ENCODE results near the gene SNAI3. TPM values are rescaled to one million over a fixed set of nuclear protein-coding genes. Genes with fewer than 3 reads are reported as not detected.

The SNAI3 gene
- total RNA-seq, 1 experiment from 2014 or later: 2.2 TPM

- Histone ChIP-seq H3K27me3 (ENCODE audit: insufficient read depth, low read length) (no peaks in the 10 kb centered on the region), H3K9ac (ENCODE audit: low read length) (no peak overlapping the region), H3K4me2 (ENCODE audit: low read length) (no peak overlapping the region), H3K9me3 (ENCODE audit: control insufficient read depth in 1 of 2, insufficient read depth in 1 of 2, low read depth in 1 of 2, low read length in 2 of 2) (no peaks in the 10 kb centered on the region), H3K79me2 (ENCODE audit: insufficient read depth, low read length) (no peaks in the 10 kb centered on the region), H3K36me3 (ENCODE audit: control insufficient read depth in 1 of 2, insufficient read depth in 2 of 2, low read length in 2 of 2) (peaks cover 25 to 26% of the 10 kb centered on the region in 2 experiments; a peak in 3 of 4 replicates), H3K27ac (ENCODE audit: low read depth, low read length) (no peak overlapping the region), H3K4me3 (replicated peaks in 1 of 2; ENCODE audit: low read depth in 1 of 2, low read length in 2 of 2) (no peak overlapping the region), H3K4me1 (ENCODE audit: control insufficient read depth in 1 of 2, insufficient read depth in 2 of 2, low read length in 2 of 2) (peaks cover 4 to 20% of the 10 kb centered on the region in 2 experiments; a peak in 2 of 4 replicates), H4K20me1 (ENCODE audit: insufficient read depth) (no peaks in the 10 kb centered on the region), H2AFZ (ENCODE audit: low read depth, low read length, poor library complexity, severe bottlenecking) (no peak overlapping the region), H3K9me2 (ENCODE audit: insufficient read depth) (no peaks in the 10 kb centered on the region)
- CTCF ChIA-PET: interaction anchor here (0.5 to 1.2 kb wide), 2 partner anchors 15 to 659 kb away, joined by 3 to 5 read pairs; no protein-coding TSS in a partner anchor
- peak; percentile 71 for ATAC-seq
- BruUV-seq (replicated peaks): no TSS peak
- RAD21 ChIA-PET (ENCODE audit: low non-redundant PET in 1 of 2, low total read pairs in 2 of 2, uncharacterized antibody in 2 of 2, unreplicated experiment in 2 of 2): no interaction called here
- POLR2A ChIA-PET: no interaction called here
- no peak for DNase-seq (ENCODE audit: low read depth, low spot score)
- intact Hi-C loops (cut with micrococcal nuclease): no loop called here
- TF ChIP-seq TCF7L2 (IDR thresholded peaks at IDR 0.05; ENCODE audit: borderline replicate concordance, extremely low read depth, insufficient read depth, insufficient read length): no peak
- no peak for TF ChIP-seq MAX (IDR thresholded peaks at IDR 0.05)
- no peak for TF ChIP-seq ZFX (IDR thresholded peaks at IDR 0.05)
- TF ChIP-seq SRF (IDR thresholded peaks at IDR 0.05; ENCODE audit: low read depth): no peak
- peak in 2 of 3 experiments; percentile 49 to 52; a peak in 4 of 6 replicates for TF ChIP-seq CTCF (IDR thresholded peaks at IDR 0.05 in 2 of 3, conservative IDR thresholded peaks at IDR 0.05 in 1 of 3; ENCODE audit: borderline replicate concordance in 1 of 3, insufficient read depth in 1 of 3, low read depth in 2 of 3, low read length in 2 of 3)
- no peak for TF ChIP-seq ELF1 (IDR thresholded peaks at IDR 0.05; ENCODE audit: borderline replicate concordance, low read depth)
- no peak for TF ChIP-seq EZH2 (IDR thresholded peaks at IDR 0.05)
- no peak for TF ChIP-seq ZBTB33 (IDR thresholded peaks at IDR 0.05; ENCODE audit: extremely low read depth, insufficient replicate concordance, low read length)
- no peak for TF ChIP-seq CEBPB (IDR thresholded peaks at IDR 0.05; ENCODE audit: low read depth)
- TF ChIP-seq POLR2AphosphoS5 (IDR thresholded peaks at IDR 0.05; ENCODE audit: low read depth, low read length): 0 out of 2 replicates have a peak, but pooled peaks have one; percentile 4
Observed at GRCh38 chr16:88633684-88634140, 52.6 kb downstream of the SNAI3 start.
